LNCaP clone FGC (cell line): ENCODE results near the gene BIN2.
A peak's percentile ranks its signal among the peaks of the same experiment; 100 is the strongest.
"Not testable (repeated sequence)": the region's sequence is repeated elsewhere in the genome, so short reads cannot be mapped to it uniquely, and the experiment has no call there.

Experiments
- DNase-seq: peaks from one replicate; pipeline ENCODE4 v3.0.0-alpha.2; 2011; ENCODE audit warnings: low read depth
- H3K4me3 ChIP-seq: 2 replicates; pipeline ENCODE4 v1.5.1; 2011; ENCODE audit warnings: mild to moderate bottlenecking, low read depth, low read length, control low read depth
- CTCF ChIP-seq: IDR thresholded peaks from 2 replicates; pipeline ENCODE4 v1.5.1; 2012; ENCODE audit warnings: mild to moderate bottlenecking; ENCODE audit not compliant: control insufficient read depth, insufficient read depth; ENCODE audit errors: extremely low read depth

The BIN2 gene

DNA sequence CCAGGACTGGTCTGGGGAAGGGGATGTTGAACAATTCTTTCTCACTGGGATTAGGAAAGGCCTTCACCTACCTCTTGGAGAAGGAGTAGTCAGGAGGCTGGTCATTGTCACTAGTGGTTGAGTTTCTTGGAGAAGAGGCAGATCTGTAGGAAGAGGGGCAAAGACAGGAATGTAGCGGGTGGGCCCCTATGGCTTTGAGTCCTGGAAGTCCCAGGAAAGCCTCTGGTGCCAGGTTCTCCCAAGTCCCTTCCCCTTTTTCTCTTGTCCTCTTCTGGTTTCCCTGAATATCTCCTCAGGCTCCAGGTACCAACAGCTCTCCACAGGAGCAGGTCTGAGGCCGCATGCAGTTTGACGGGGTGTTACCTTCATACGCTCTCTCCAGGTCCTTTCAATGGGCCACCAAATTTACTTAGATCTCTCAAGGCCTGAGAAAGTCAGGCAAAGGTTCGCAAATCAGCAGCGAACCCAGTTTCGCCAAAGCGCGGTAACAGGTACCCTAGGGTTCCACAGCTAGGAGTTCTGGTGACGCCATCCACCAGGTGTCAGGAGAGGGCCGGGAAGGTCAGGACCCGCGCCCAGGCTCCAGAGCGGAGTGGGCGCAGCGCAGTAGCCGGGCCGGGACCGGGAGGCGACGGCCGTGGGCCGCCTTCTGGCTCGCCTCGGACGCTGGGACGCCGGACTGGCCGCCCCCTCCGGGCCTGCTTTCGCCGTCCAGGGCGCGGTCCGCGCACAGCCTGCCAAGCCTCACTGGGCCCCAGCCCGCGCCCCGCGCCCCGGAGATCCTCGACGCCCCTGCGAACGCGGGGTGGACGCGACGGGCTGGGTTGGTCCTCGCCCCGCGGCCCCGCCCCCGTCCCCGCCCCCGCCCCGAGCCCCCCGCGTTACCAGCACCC is 54.6 kb downstream of the BIN2 start:
- DNase-seq = no peak
- peak; percentile 26; the same call in 1 of the 2 replicates for TF ChIP-seq CTCF
- peak overlapping the region; percentile 51 for H3K4me3 ChIP-seq

DNA sequence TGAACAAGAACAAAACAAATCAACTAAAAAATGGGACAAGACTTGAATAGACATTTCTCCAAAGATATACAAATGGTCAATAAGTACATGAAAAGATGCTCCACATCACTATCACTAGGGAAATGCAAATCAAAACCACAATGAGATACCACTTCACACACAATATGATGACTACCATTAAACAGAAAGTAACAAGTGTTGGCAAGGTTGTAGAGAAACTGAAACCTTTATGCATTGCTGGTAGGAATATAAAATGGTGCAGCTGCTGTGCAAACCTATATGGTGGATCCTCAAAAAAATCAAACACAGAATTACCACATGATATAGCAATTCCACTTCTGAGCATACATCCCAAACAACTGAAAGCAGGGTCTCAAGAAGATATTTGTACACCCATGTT is 59.0 kb downstream of the BIN2 start:
- no peak for TF ChIP-seq CTCF
- no peak overlapping the region for H3K4me3 ChIP-seq
- DNase-seq = no peak

DNA sequence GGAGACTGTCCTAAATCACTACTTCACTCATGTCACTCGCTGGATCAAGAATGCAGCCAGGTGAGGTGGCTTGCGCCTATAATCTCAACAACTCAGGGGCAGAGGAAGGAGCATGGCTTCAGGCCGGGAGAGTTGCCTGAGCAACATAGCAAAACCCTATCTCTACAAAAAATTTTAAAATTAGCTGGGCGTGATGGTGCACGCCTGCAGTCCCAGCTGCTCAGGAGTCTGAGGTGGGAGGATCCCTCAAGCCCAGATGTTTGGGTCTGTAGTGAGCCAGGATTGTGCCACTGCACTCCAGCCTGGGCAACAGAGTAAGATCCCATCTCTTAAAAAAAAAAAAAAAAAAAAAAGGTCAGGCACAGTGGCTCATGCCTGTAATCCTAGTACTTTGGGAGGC is 59.7 kb downstream of the BIN2 start:
- no peak for TF ChIP-seq CTCF
- DNase-seq = no peak
- H3K4me3 ChIP-seq = no peak overlapping the region

DNA sequence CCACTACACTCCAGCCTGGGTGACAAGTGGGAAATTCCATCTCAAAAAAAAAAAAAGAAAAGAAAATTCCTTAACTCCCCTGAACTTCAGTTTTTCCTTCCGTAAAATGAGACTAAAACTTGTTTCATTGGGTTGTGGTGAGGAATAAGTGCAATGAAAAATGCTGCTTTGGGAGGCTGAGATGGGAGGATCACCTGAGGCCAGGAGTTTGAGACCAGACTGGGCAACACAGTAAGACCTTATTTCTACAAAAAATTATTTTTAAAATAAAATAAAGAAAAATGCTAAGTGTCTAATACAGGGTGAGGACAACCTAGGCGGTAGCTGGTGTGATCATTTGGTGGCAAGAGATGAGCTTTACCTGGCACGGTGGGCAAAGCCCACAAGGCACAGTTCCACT is 60.6 kb downstream of the BIN2 start:
- TF ChIP-seq CTCF = no peak
- DNase-seq = no peak

DNA sequence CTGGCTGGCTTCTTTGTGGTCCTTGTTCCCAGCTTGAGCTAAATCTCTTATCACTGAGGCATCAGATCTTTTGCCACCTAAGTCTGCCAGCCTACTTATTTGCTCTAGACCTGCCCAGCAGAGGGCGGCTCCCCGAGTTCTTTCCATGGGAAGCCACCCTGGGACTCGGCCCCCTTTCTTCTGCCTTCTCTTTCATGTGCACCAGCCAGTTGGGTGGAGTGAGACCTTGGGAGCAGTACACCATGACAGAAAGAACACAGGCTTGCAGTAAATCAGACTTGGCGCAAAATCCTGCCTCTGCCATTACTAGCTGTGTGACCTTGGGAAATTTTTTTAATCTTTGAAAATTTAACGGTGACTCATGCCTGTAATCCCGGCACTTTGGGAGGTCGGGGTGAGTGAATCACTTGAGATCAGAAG is 61.2 kb downstream of the BIN2 start:
- DNase-seq = no peak
- TF ChIP-seq CTCF = peak; percentile 30
- H3K4me3 ChIP-seq = no peak overlapping the region

More for the DNA sequence above, 60.6 kb downstream of the BIN2 start:
- no peak overlapping the region for H3K4me3 ChIP-seq

- not testable (repeated sequence) for DNase-seq, H3K4me3 ChIP-seq
Measured at GRCh38 chr12:51259600-51259999, 64.4 kb downstream of the BIN2 start.

GRCh38 chr12:51254536-51254935 is 69.4 kb downstream of the BIN2 start:
- DNase-seq = no peak
- H3K4me3 ChIP-seq = no peak overlapping the region
- no peak for TF ChIP-seq CTCF
